Activated T-helper 1 cell treated with anti-CD3 and anti-CD28 coated beads, Interleukin-2, amount 50 U/mL, for 16 hours (primary cell): Measurements from ENCODE around the gene TFPI2.

Experiments used
- DNase-seq, 2 donors: peaks; one replicate each; pipeline ENCODE4 v3.0.0-alpha.2; 2020; ENCODE audit warnings: low read depth in 1 of 2, low spot score in 1 of 2

TFPI2 gene

GRCh38 chr7:93910076-93910994 lies 19.8 kb upstream of the TFPI2 start:
- DNase-seq = no peak

- no peak for DNase-seq
Measured at GRCh38 chr7:93906267-93906666, 15.7 kb upstream of the TFPI2 start, which contains the start of gene GNGT1. Gene GNGT1 (plus strand): TSS chr7:93906567. CDS start chr7:93906747, 180 bp downstream.

- no peak for DNase-seq
Measured at GRCh38 chr7:93902777-93903423, 12.3 kb upstream of the TFPI2 start.

GRCh38 chr7:93897680-93898079 lies 7.1 kb upstream of the TFPI2 start:
- DNase-seq = no peak

- no peak for DNase-seq
Measured at GRCh38 chr7:93895859-93896600, 5.5 kb upstream of the TFPI2 start.

GRCh38 chr7:93894966-93895640 lies 4.5 kb upstream of the TFPI2 start:
- DNase-seq = no peak

- no peak for DNase-seq
Measured at GRCh38 chr7:93894426-93894825, 3.9 kb upstream of the TFPI2 start.

- DNase-seq = no peak
Measured at GRCh38 chr7:93890041-93890463, 501 bp downstream of the TFPI2 start.

GRCh38 chr7:93889261-93889660 lies 1.3 kb downstream of the TFPI2 start:
- no peak for DNase-seq

- DNase-seq = no peak
Measured at GRCh38 chr7:93884541-93884940, 6.0 kb downstream of the TFPI2 start.

- DNase-seq = no peak
Measured at GRCh38 chr7:93883917-93884345, 6.6 kb downstream of the TFPI2 start.

GRCh38 chr7:93883078-93883916 lies 7.3 kb downstream of the TFPI2 start:
- DNase-seq = no peak

GRCh38 chr7:93882468-93882867 lies 8.1 kb downstream of the TFPI2 start:
- no peak for DNase-seq

GRCh38 chr7:93879356-93879755 lies 11.2 kb downstream of the TFPI2 start:
- DNase-seq = no peak

- no peak for DNase-seq
Measured at GRCh38 chr7:93877742-93878141, 12.8 kb downstream of the TFPI2 start.

- no peak for DNase-seq
Measured at GRCh38 chr7:93873998-93874574, 16.5 kb downstream of the TFPI2 start.

GRCh38 chr7:93866886-93867285 lies 23.7 kb downstream of the TFPI2 start:
- no peak for DNase-seq

- DNase-seq = no peak
Measured at GRCh38 chr7:93862651-93863050, 27.9 kb downstream of the TFPI2 start.

GRCh38 chr7:93861325-93861949 lies 29.1 kb downstream of the TFPI2 start:
- DNase-seq = no peak
